Hematopoietic multipotent progenitor cell treated with erythropoietin and hydrocortisone succinate and interleukin-3 and kit ligand, for 15 days (in vitro differentiated cells): ENCODE measurements around the gene CPLX3.

Experiments
- DNase-seq: peaks from one replicate; pipeline ENCODE4 v3.0.0-alpha.2; 2015; ENCODE audit warnings: low spot score

Gene CPLX3

GRCh38 chr15:74873036-74873755 lies 46.8 kb downstream of the CPLX3 start, which contains the start of gene SCAMP2:
TSS of gene SCAMP2 (minus strand) at chr15:74873365. CDS start at chr15:74873255, 110 bp downstream.
- DNase-seq = peak; percentile 93

- no peak for DNase-seq
These were observed 47.5 kb downstream of the CPLX3 start for GRCh38 chr15:74873756-74874424.

- no peak for DNase-seq
These were observed 51.8 kb downstream of the CPLX3 start for GRCh38 chr15:74878273-74878672.
